ENCODE measurements around the gene GDPD3.

- TF ChIP-seq, protein P1, sequence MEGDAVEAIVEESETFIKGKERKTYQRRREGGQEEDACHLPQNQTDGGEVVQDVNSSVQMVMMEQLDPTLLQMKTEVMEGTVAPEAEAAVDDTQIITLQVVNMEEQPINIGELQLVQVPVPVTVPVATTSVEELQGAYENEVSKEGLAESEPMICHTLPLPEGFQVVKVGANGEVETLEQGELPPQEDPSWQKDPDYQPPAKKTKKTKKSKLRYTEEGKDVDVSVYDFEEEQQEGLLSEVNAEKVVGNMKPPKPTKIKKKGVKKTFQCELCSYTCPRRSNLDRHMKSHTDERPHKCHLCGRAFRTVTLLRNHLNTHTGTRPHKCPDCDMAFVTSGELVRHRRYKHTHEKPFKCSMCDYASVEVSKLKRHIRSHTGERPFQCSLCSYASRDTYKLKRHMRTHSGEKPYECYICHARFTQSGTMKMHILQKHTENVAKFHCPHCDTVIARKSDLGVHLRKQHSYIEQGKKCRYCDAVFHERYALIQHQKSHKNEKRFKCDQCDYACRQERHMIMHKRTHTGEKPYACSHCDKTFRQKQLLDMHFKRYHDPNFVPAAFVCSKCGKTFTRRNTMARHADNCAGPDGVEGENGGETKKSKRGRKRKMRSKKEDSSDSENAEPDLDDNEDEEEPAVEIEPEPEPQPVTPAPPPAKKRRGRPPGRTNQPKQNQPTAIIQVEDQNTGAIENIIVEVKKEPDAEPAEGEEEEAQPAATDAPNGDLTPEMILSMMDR (IDR thresholded peaks at IDR 0.05) = no peak
- no peak for TF ChIP-seq POLR2AphosphoS5 (IDR thresholded peaks at IDR 0.05)
Measured at GRCh38 chr16:30095166-30096078, 17.9 kb downstream of the GDPD3 start.

Measured in esophagus muscularis mucosa (tissue), 3 donors.